NCI-H146 treated with DMSO at 0.1 percent for 48 hours (cell line): ENCODE results near the gene USP34.

ENCODE experiments used
- DNase-seq: peaks from one replicate; lab custom pipeline; 2025; ENCODE audit not compliant: unreplicated experiment; lab: John Stamatoyannopoulos, UW

Gene USP34

DNA sequence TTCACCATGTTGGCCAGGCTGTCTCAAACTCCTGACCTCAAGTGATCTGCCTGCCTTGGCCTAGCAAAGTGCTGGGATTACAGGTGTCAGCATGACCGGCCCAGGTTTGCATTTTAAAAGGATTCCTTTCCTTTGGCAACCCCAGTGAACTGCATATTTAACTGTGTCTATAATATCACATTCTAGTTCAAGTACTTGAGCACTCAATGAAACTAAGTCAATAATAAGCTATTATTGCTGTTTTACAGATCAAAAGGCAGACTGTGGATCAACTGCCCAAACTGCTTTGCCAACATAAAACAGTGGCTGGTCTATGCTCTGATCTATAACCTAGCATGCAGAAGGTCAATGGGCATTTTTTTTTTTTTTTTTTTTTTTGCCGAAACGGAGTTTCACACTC, 144.5 kb downstream of the USP34 start:
- DNase-seq = no peak

DNA sequence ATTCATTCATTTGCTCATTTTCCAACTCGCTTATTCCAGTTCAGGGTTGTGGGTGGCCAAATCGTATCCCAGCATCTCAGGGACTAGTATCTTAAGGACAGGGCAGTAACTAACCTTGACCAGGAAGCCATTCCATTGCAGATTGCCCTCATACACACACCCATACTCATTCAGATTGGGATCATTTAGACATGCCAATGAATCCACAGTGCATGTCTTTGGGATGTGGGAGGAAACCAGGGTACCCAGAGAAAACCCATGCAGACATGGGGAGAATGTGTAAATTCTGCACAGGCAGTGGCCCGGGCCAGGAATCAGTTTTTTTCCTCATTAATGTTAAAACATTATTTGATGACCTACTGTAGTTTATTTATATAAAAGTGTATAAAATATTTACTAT, 150.7 kb downstream of the USP34 start:
- DNase-seq = no peak

DNA sequence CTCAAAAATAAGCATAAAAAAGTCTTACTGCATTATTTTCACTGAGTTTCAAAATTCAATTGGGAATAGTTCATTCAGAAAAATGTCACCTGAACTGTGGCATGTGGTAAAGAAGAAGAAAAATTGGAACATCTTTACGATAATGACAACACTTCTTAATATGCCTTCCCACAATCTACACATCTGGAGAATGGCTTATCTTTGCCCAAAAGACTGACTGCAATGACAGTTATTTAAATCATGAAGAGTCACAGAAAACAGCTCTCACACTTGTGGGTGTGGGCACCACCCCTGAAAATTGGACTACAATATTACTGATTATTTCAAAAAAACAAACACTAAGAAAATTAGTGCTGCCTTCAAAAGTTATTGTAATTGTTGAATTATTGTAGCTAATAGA, 152.3 kb downstream of the USP34 start:
- DNase-seq = no peak

DNA sequence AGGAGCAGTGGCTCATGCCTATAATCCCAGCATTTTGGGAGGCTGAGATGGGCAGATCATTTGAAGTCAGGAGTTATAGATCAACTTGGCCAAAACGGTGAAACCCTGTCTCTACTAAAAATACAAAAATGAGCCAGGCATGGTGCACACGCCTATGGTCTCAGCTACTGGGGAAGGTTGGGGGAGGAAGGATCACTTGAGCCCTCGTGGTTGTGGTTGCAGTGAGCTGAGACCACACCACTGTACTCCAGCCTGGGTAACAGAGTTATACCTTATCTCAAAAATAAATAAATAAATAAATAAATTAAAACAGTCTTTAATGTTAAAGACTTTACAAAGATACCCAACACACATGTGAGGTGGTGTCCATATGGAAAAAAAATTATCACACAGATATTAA, 174.9 kb downstream of the USP34 start:
- DNase-seq = no peak

DNA sequence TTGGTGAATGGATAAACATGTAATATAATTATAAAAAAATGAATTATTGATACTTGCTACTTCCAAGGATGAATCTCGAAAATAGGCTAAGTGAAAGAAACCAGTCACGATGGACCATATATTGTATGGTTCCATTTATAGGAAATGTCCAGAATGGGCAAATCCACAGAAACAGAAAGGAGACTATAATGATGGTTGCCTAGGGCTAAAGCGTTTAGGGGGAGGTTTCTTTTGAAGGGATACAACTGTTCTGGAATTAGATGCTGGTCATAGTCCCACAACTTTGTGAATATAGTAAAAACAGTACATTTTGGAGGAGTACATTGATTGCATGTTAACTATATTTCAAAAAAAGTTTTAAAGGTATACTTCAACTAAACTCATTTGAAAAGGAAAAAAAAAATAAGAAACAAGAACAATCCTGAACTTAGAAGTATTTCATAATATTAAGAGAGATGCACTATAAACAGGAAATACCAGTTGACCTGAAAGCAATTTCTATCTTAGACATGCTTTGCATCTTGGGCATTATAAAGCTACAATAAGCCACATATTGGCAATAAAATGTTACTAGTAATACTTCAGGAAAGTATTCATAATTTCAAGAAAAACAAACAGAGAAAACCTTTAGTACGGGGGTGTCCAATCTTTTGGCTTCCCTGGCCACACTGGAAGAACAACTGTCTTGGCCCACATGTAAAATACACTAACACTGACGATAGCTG, 178.9 kb downstream of the USP34 start:
- no peak for DNase-seq

DNA sequence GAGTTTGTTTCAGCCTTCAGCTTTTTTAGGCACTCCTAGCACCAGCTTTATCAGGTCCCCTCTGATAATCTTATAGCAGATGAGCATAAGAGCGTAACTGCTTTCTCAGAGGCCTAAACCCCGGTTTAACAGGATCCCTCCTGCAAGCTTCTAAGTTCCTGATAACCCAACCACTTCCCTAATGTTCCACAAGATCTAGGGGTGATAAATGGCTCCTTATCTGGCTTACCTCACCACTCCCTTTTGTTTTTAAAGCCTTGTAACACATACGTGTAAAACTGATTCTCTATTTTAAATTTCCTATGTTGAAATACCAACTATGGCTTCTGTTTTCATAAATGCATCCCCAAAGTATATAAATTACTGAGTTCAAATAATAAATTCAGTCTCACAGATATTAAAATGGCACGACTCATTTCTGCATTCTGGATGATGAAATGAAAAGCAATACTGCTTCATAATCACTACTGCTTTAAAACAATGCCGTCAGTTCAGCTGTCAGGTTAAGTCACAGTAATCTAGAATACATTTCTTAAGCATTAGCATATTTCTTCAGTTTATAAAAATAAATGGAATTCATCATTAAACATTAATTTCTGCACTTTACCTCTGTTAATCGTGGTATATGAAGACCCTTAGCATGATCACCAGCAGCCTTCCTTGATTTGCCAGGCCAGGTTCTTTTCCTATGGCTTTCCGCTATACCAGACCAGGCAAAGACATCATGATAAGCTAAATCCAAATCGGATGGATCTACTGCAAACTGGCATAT, 182.6 kb downstream of the USP34 start:
- DNase-seq = no peak

DNA sequence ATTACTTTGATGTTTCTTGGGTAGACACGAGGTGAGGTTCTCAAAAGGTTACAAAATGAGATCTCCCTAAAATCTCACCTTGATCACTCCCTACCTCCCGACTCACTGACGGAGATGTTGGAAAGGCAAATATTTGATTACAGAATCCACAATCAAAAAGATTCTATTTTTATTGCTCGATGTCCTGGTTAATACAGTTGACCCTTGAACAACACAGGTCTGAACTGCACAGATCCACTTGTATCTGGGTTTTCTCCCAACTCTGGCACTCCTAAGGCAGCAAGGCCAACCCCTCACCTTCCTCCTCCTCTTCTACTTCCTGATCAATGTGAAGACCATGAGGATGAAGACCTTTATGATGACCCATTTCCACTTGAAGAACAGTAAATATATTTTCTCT, 183.6 kb downstream of the USP34 start:
- DNase-seq = no peak

DNA sequence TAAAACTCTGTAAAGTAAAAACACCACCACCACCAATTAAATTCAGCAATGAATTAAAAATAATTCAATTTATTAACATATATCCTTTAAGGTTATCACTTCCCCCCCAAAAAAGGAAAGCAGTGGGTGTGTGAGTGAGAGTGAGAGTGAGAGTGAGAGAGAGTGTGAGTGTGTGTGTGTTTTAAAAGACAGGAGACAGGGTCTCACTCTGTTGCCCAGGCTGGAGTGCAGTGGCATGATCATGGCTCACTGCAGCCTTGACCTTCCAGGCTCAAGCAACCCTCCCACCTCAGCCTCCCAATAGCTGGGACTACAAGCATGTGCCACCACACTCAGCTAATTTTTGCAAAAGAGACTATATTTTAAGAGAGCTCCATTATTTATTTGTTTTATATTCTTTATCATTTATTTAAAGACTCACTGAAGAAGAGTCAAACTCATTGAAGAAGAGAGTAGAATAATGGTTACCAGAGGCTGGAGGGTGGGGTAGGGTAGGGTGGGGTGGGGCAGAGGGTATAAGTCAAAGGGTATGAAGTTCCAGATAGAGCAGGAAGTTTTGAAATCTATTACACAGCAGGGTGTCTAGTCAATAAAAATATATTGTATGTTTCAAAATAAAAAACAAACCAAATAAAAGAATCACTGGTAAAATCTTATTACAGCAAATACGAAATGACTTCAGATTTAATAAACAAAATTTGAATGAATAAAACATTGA, 187.3 kb downstream of the USP34 start:
- no peak for DNase-seq

DNA sequence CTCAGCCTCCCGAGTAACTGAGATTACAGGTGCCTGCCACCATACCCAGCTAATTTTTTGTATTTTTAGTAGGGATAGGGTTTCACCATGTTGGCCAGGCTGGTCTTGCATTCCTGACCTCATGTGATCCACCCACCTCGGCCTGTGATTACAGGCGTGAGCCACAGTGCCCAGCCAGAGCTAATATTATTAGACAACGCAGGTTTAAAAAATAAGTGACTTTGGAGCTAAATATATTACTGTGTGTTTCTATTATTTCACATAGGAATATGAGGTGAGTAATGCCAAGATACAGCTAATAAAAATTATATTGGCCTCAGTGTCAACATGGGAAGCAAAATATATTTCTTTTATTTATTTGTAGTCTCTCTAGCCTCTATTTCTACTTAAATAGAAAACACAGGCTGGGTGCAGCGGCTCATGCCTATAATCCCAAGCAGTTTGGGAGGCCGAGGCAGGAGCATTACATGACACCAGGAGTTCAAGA, 188.7 kb downstream of the USP34 start:
- DNase-seq = no peak

DNA sequence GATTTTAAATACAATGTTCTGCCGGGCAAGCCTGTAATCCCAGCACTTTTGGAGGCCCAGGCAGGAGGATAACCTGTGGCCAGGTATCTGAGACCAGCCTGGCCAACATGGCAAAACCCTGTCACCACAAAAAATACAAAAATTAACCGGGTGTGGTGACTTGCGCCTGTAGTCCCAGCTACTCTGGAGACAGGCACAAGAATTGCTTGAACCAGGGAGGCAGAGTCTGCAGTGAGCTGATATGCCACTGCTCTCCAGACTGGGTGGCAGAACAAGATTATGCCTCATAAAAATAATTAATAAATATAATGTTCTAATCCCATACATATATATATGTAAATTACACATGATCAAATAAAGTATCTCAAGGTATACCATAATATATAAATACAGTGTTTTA, 189.6 kb downstream of the USP34 start:
- DNase-seq = no peak

DNA sequence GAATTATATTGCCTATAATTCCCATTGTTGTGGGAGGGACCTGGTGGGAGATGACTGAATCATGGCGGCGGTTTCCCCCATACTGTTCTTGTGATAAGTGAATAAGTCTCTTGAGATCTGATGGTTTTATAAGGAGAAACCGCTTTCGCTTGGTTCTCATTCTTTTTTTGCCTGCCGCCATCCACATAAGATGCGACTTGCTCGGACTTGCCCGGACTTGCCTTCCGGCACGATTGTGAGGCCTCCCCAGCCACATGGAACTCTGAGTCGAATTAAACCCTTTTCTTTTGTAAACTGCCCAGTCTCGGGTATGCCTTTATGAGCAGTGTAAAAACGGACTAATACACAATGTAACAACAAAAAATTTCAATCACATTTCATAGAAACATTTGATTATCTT, 193.1 kb downstream of the USP34 start:
- no peak for DNase-seq

DNA sequence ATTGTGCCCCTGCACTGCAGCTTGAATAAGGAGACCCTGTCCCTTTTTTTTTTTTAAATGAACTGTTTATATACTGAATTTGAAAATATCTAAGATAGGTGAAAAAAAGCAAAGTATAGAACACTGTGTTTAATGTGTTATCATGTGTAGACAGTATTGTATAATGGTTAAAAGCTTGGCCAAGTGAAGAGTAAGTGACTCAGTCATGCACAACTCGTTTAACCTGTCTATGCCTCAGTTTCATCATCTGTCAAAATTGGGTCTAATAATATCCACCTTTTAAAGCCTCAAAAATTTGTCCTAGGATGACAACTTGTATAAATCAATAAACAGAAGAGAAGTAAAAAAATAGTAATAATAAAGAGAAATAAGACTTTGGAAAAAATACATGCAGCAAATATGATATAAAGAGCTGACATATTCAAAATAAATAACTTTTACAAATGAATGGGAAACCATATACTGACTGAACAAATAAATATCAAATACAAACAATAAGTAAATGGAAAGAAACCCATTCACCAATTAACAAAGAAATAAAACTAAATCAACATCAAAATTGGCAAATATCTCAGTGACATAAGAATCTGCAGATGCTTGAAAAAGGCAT, 195.2 kb downstream of the USP34 start:
- no peak for DNase-seq

DNA sequence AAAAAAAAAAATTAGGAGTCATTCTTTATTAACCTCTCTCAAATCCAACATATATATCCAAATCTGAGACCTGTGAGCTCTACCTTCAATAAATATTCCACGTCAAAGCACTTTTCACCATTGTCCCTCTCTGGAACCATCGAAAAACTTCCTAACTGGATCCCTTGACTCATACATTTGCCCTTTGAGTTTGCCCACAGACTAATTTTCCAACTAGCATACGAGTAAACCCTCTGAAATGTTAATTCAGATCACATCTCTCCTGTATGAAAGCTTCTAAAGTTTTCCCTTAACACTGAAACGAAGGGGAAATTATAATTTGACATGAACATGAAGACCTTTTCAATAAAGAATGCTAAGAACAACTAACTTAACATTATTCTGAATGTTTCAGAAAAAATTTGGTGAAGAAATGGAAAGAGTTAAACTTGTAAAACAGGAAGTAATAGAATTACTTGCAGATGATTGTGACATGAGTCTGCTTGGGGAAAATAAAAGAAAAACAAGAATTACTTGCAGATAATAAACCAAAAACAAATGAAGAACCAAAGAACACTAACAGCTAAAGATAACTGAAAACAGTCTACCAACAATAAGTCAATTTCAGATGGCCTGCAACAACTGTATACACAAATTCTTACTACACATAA, 198.3 kb downstream of the USP34 start:
- no peak for DNase-seq

DNA sequence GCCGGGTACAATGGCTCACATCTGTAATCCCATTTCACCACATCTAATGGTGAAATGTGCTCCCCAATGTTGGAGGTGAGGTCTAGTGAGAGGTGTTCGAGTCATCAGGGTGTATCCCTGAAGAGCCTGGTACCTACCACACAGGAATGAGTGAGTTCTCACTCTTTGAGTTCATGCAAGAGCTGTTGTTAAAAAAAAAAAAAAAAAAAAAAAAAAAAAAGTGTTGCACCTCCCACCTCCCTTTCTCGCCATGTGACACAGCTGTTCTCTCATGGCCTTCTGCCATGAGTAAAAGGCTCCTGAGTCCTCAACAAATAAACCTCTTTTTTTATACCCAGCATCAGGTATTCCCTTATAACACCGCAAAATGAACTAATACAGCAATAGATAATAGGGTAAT, 202.6 kb downstream of the USP34 start:
- DNase-seq = no peak

DNA sequence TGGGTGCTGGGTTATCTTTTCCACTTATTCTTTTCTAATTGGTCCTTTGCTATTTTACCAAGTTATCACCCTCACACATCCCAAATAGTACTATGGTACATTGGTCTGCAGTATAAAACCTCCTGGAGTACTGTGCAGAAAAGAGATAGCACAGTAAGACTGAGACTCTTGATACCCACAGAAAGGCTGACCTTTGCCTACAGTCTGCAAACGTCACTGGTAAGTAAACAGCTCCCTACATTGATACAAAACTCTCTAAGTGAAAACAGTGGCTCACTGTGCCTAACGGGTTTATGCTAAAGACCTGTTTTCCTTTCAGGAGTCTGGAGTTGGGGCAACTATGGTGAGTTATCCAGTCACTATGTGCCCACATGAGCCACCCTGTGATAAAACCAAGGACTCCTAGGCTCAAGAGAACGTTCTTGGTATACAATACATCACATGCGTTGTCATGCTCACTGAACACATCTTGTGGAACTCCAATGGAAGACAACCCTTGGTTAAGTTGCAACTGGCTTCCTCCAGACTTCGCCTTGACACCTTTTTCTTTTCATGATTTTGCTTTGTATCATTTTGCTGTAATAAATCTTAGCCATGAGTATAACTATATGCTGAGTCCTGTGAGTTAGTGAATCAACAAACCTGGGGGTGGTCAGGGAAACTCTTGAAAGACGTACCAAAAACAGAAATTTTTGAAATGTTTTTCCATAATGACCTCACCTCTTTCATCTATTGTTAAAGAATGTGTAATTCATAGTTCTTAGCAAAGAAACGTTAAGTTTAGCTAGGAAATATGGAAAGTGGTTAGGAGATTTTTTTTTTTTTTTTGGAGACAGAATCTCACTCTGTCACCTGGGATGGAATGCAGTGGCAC, 204.0 kb downstream of the USP34 start:
- DNase-seq = no peak

DNA sequence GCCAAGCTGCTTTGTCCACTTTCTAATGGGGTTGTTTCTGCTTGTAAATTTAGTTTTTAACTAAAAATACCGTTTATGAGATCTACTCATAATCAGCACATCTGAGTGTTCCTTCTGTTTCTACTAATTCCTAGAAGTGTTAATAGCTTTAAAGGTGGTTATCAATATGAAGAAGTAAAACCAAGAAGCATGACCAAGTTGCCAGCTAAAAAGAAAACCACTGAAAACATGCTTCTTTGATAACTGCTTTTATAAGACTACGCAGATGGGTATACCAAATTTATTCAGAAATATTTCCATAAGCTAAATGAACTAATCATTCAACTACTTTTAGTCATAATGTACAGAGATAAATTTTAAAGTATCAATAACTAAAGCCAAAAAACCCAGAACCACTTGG, 207.1 kb downstream of the USP34 start:
- no peak for DNase-seq

DNA sequence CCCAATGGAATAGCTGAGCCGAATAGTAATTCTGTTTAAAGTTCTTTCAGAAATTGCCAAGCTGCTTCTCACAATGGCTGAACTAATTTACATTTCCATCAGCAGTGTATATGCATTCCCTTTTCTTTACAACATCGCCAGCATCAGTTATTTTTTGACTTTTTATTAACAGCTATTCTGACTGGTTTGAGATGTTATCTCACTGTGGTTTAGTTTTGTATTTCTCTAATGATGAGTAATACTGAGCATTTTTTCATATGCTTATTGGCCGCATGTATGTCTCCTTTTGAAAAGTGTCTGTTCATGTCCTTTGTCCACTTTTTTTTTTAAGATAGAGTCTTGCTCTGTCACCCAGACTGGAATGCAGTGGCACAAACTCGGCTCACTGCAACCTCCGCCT, 208.2 kb downstream of the USP34 start:
- DNase-seq = no peak

DNA sequence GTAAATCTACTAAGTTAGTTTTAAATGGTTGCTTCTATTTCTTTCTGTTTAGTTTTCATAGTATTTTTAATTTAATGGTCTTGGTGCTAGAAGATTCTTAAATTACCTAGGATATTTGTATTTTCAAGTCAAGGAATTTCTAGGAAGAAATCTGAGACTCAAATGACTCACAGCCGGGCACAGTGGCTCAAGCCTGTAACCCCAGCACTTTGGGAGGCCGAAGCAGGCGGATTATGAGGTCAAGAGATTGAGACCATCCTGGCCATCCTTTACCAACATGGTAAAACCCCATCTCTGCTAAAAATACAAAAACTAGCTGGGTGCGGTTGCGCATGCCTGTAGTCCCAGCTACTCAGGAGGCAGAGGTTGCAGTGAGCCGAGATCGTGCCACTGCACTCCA, 213.4 kb downstream of the USP34 start:
- DNase-seq = no peak

DNA sequence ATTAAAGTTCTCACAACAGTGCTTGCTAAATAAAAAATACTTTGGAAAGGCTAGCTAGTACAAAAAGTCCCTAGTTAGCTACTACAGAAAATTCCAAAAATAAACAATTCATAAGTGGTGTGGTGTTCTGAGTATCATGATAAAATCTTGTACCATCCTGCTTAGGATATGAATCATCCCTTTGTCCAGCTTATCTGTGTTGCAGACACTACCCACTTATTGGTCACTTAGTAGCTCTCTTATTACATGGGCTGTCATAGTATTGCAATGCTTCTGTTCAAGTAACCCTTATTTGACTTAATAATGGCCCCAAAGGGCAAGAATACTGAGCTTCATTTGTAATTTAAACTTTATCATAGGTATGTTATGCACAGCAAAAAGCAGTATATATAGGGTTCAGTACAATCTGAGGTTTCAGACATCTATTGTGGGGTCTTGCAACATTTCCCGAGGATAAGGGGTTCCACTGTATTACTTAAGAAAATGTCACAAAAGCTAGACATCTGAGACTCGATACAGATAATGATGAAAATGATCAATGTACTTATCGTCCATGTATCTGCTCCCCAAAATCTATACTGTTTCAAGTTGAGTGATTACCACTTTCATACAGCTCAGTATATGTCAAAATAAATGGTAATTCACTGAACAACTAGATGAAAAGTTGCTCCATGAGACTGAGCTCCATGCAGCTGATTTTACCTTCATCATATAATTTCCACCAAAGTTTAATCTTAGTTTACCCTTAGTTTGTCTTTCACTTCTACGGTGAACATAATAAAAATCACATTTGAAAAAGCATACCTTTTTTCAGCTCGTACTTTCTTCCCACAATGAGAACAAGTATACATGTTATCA, 215.1 kb downstream of the USP34 start:
- no peak for DNase-seq
